SK-N-SH treated with all-trans-retinoic acid at 6 μM for 48 hours (cell line): ENCODE measurements around the gene EMX1.

Experiments used
- ATAC-seq: fragments of 200-7000 bp; cut with Tn5 transposase; 3 replicates; pipeline ENCODE4 v1.9.1; 2020; ENCODE audit warnings: mild to moderate bottlenecking, moderate library complexity
- ARNTL ChIP-seq: fragments of 450-650 bp; formaldehyde crosslinking; IDR thresholded peaks from 2 replicates; pipeline ENCODE4 v1.5.0; 2020; ENCODE audit warnings: low read depth, mild to moderate bottlenecking, moderate library complexity, borderline replicate concordance
- CREB5 ChIP-seq: fragments of 250-450 bp; sonication (Bioruptor Pico); IDR thresholded peaks from 2 replicates; pipeline ENCODE4 v1.5.1; 2020; ENCODE audit warnings: low read depth, mild to moderate bottlenecking, moderate library complexity
- CSDC2 ChIP-seq: fragments of 250-450 bp; sonication (Bioruptor Pico); IDR thresholded peaks from 2 replicates; pipeline ENCODE4 v1.5.0; 2020; ENCODE audit warnings: mild to moderate bottlenecking, moderate library complexity
- CSRNP3 ChIP-seq: fragments of 250-450 bp; sonication (Bioruptor Pico); IDR thresholded peaks from 2 replicates; pipeline ENCODE4 v1.5.1; 2021; ENCODE audit warnings: mild to moderate bottlenecking, moderate library complexity
- ESRRG ChIP-seq: fragments of 250-450 bp; sonication (Bioruptor Pico); IDR thresholded peaks from 2 replicates; pipeline ENCODE4 v1.6.1; 2021; ENCODE audit warnings: mild to moderate bottlenecking
- ISL1 ChIP-seq: fragments of 250-450 bp; sonication (Bioruptor Pico); IDR thresholded peaks from 2 replicates; pipeline ENCODE4 v2.1.2; 2022; ENCODE audit warnings: mild to moderate bottlenecking, moderate library complexity
- OSR1 ChIP-seq: fragments of 250-450 bp; sonication (Bioruptor Pico); IDR thresholded peaks from 2 replicates; pipeline ENCODE4 v1.8.0; 2022; ENCODE audit warnings: moderate library complexity, mild to moderate bottlenecking, inconsistent platforms
- PATZ1 ChIP-seq: fragments of 250-450 bp; sonication (Bioruptor Pico); IDR thresholded peaks from 2 replicates; pipeline ENCODE4 v1.8.0; 2020; ENCODE audit warnings: mild to moderate bottlenecking, moderate library complexity, borderline replicate concordance
- POU6F1 ChIP-seq: fragments of 250-450 bp; sonication (Bioruptor Pico); IDR thresholded peaks from 2 replicates; pipeline ENCODE4 v1.8.0; 2021; ENCODE audit warnings: low read depth, mild to moderate bottlenecking, moderate library complexity, borderline replicate concordance
- RARB ChIP-seq: fragments of 250-450 bp; sonication (Bioruptor Pico); IDR thresholded peaks from 2 replicates; pipeline ENCODE4 v1.8.0; 2021; ENCODE audit warnings: mild to moderate bottlenecking, moderate library complexity
- SNAI2 ChIP-seq: fragments of 250-450 bp; sonication (Bioruptor Pico); IDR thresholded peaks from 2 replicates; pipeline ENCODE4 v1.5.0; 2020; ENCODE audit warnings: mild to moderate bottlenecking, moderate library complexity
- TCF4 ChIP-seq: fragments of 250-450 bp; sonication (Bioruptor Pico); IDR thresholded peaks from 2 replicates; pipeline ENCODE4 v1.8.0; 2021; ENCODE audit warnings: mild to moderate bottlenecking, moderate library complexity, borderline replicate concordance
- TOX ChIP-seq: fragments of 250-450 bp; sonication (Bioruptor Pico); IDR thresholded peaks from 2 replicates; pipeline ENCODE4 v1.8.0; 2021; ENCODE audit warnings: mild to moderate bottlenecking, moderate library complexity, borderline replicate concordance
- ZC3H10 ChIP-seq: fragments of 250-450 bp; sonication (Bioruptor Pico); IDR thresholded peaks from 2 replicates; pipeline ENCODE4 v1.5.1; 2021; ENCODE audit warnings: mild to moderate bottlenecking, moderate library complexity
- ZFP3 ChIP-seq: fragments of 250-450 bp; sonication (Bioruptor Pico); IDR thresholded peaks from 2 replicates; pipeline ENCODE4 v1.5.0; 2020; ENCODE audit warnings: mild to moderate bottlenecking, moderate library complexity
- ZNF565 ChIP-seq: fragments of 450-650 bp; formaldehyde crosslinking; conservative IDR thresholded peaks from 2 replicates; pipeline ENCODE4 v1.5.0; 2020; ENCODE audit warnings: low read depth, mild to moderate bottlenecking, moderate library complexity
- ZNF70 ChIP-seq: fragments of 450-650 bp; formaldehyde crosslinking; IDR thresholded peaks from 2 replicates; pipeline ENCODE4 v1.5.0; 2020; ENCODE audit warnings: mild to moderate bottlenecking, moderate library complexity
- ZNF8 ChIP-seq: fragments of 450-650 bp; formaldehyde crosslinking; IDR thresholded peaks from 2 replicates; pipeline ENCODE4 v1.5.0; 2020; ENCODE audit warnings: mild to moderate bottlenecking, moderate library complexity

EMX1 gene

GRCh38 chr2:72959554-72959953, 42.2 kb downstream of the EMX1 start:
- TF ChIP-seq ISL1 = no peak
- TF ChIP-seq CSRNP3 (CRISPR knock-in tag) = no peak
- TF ChIP-seq TCF4 (CRISPR knock-in tag) = no peak
- ATAC-seq = no peak

- TF ChIP-seq RARB (CRISPR knock-in tag) (no peak), ESRRG (CRISPR knock-in tag) (no peak), POU6F1 (CRISPR knock-in tag) (no peak), ZNF565 (no peak), PATZ1 (CRISPR knock-in tag) (no peak), SNAI2 (no peak), ZC3H10 (CRISPR knock-in tag) (no peak), ARNTL (no peak), ZNF8 (no peak), OSR1 (CRISPR knock-in tag) (no peak), TOX (CRISPR knock-in tag) (no peak), CSDC2 (CRISPR knock-in tag) (no peak)
- no peak for ATAC-seq
Measured at GRCh38 chr2:72959995-72960981, 43.0 kb downstream of the EMX1 start.

GRCh38 chr2:72961036-72961720, 43.9 kb downstream of the EMX1 start:
- ATAC-seq = no peak
- TF ChIP-seq ISL1 = no peak
- no peak for TF ChIP-seq ZNF565
- no peak for TF ChIP-seq CSRNP3 (CRISPR knock-in tag)
- no peak for TF ChIP-seq TOX (CRISPR knock-in tag)
- TF ChIP-seq CSDC2 (CRISPR knock-in tag) = no peak
- TF ChIP-seq SNAI2 = no peak
- TF ChIP-seq ZNF8 = no peak
- no peak for TF ChIP-seq ESRRG (CRISPR knock-in tag)
- TF ChIP-seq POU6F1 (CRISPR knock-in tag) = no peak
- no peak for TF ChIP-seq CREB5
- no peak for TF ChIP-seq ZFP3 (CRISPR knock-in tag)
- TF ChIP-seq ZNF70 = no peak
